Measurements from ENCODE around the gene HLA-DRB5.
"Not testable (repeated sequence)": the region's sequence is repeated elsewhere in the genome, so short reads cannot be mapped to it uniquely, and the experiment has no call there.

The HLA-DRB5 gene

DNA sequence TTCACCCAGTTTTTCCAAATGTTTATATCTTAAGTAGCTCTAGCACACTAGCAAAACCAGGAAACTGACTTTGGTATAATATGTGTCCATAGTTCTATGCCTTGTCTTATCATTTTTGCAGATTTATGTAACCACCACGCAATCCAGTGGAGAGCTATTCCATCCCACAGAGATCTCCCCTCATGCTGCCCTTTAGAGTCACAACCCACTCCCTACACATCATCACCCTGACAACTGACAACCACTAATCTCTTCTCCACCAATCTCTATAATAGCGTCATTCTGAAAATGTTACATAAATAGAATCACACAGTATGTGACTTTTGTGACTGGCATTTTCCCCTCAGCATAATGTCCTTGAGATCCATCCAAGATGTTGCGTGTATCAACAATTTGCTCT, 29.1 kb downstream of the HLA-DRB5 start:
- DNase-seq (ENCODE audit: low read depth), result no peak

GRCh38 chr6:32492351-32492750, 37.7 kb downstream of the HLA-DRB5 start:
- no peak for DNase-seq (ENCODE audit: low read depth)

DNA sequence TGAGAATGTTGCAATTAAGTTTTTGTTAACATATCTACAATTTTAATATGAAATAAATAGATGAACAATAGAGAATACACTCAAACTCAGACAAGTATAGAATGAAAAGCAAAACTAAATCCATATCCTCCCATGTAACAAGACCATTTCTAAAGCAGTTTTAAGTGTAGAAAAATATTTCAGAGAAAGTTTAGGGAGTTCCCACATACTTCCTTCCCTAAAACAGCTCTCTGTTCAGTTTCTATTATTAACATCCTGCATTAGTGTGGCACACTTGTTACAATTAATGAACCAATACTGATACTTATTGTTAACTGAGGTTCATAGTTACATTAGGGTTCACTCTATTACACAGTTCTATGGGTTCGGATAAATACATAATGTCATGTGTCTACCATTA, 38.4 kb downstream of the HLA-DRB5 start:
- DNase-seq (ENCODE audit: low read depth), result no peak

GRCh38 chr6:32488083-32488482, 42.0 kb downstream of the HLA-DRB5 start:
- DNase-seq (ENCODE audit: low read depth), result no peak

GRCh38 chr6:32484614-32484998, 45.5 kb downstream of the HLA-DRB5 start:
- DNase-seq (ENCODE audit: low read depth), result no peak

DNA sequence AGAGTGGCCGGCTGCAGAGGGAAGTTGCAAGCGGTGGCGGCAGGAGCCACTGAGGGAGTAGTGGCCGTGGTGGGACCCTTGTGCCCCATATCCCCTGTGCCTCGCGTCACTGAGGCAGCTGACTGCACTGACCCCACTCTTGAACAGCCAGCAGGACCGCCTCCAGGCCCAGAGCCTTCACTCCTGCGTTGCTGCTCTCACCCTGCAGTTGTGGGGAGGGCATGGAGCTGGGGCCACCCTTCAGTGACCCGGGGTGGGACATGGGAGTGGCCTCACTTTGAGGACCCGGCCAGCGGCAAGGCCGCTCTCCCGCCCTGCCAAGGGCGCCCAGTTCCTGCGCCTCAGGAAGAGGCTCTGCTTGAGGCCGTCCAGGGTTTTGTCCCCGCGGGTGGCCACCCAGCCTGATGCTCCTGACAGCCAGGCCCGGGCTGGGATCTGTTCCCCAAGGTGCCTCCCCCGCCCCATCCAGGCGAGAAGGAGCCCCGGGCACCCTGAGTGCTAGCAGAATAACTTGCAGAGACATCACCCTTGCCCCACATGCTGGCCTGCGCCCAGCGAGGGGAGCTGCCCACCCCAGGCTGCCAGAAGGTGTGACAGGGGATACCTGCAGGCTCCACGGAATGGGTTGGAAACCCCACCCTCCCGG, 46.0 kb downstream of the HLA-DRB5 start:
- DNase-seq (ENCODE audit: low read depth), result no peak

GRCh38 chr6:32475392-32476206, 54.5 kb downstream of the HLA-DRB5 start:
- no peak for DNase-seq (ENCODE audit: low read depth)

GRCh38 chr6:32473376-32474348, 56.4 kb downstream of the HLA-DRB5 start:
- not testable (repeated sequence) for DNase-seq (ENCODE audit: low read depth)

DNA sequence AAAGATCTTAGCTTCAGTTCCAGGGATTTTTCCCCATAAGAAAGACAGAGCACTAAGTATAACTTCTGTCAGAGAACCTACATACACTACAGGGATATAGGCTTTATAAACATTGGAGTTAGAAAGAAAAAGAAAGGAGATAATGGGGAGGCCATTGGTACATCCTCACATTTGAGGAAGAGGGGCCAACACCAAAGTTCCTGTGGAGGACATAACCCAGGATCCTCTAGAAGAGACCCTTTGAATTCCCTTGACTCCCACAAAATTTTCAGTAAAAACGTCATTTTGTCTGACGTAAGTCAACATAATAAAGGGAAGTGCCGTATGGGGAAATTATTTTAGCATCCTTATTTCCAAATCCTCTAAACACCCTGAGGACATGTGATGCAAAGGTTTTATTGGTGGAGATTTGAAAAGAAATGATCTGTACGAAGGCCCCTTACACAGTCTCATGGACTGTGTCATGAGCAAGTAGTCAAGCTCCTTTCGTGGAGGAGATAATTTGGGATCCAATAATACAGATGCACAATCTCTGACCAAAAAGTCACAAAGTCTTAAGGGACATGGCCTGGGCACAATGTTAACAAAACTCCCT, 57.2 kb downstream of the HLA-DRB5 start:
- no peak for DNase-seq (ENCODE audit: low read depth)

DNA sequence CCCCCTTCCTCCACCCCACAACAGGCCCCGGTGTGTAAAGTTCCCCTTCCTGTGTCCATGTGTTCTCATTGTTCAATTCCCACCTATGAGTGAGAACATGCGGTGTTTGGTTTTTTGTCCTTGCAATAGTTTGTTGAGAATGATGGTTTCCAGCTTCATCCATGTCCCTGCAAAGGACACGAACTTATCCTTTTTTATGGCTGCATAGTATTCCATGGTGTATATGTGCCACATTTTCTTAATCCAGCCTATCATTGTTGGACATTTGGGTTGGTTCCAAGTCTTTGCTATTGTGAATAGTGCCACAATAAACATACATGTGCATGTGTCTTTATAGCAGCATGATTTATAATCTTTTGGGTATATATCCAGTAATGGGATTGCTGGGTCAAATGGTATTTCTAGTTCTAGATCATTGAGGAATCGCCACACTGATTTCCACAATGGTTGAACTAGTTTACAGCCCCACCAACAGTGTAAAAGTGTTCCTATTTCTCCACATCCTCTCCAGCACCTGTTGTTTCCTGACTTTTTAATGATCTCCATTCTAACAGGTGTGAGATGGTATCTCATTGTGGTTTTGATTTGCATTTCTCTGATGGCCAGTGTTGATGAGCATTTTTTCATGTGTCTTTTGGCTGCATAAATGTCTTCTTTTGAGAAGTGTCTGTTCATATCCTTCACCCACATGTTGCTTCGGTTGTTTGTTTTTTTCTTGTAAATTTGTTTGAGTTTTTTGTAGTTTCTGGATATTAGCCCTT, 62.2 kb downstream of the HLA-DRB5 start:
- not testable (repeated sequence) for DNase-seq (ENCODE audit: low read depth)
